T-cell (primary cell): ENCODE measurements around the gene DDA1. TPM values are rescaled to one million over a fixed set of nuclear protein-coding genes. Genes with fewer than 3 reads are reported as not detected.

Source experiments
- ATAC-seq, 4 experiments: fragments of 200-7000 bp in 3 of 4; fragments of 150-1000 bp in 1 of 4; cut with Tn5 transposase; replicated peaks in 1 of 4; 1 replicate in 3 of 4; 2 replicates in 1 of 4; pipeline ENCODE4 v1.10.0; 2021; ENCODE audit warnings: moderate library complexity in 3 of 4, mild to moderate bottlenecking in 2 of 4, moderate number of reproducible peaks in 1 of 4
- CTCF ChIA-PET, 2 donors: fragments of 300-600 bp; sonication (Branson Sonifier 250); formaldehyde crosslinking; loops; one replicate each; lab custom pipeline; 2022; ENCODE audit warnings: antibody characterized with exemption in 2 of 2; lab: Charles Lee
- POLR2A ChIA-PET, 2 donors: fragments of 300-600 bp; sonication (Branson Sonifier 250); formaldehyde crosslinking; loops; one replicate each; lab custom pipeline; 2022; ENCODE audit warnings: antibody characterized with exemption in 2 of 2; lab: Charles Lee
- DNase-seq, 35 experiments: peaks; one replicate each; pipeline versions ENCODE4 v3.0.0 to v3.0.0-alpha.2; 2013 to 2023
- H3K27ac ChIP-seq: one replicate; pipeline ENCODE4 v1.5.1; 2013; ENCODE audit warnings: low read length
- H3K27me3 ChIP-seq, 2 experiments: replicated peaks in 1 of 2; 1 replicate in 1 of 2; 2 replicates in 1 of 2; pipeline versions ENCODE4 v1.6.1 to v1.7.0; 2013; ENCODE audit warnings: low read length in 1 of 2, mixed read lengths in 1 of 2; ENCODE audit not compliant: control insufficient read depth in 2 of 2, insufficient read depth in 2 of 2; ENCODE audit errors: extremely low read depth in 1 of 2
- H3K36me3 ChIP-seq, 2 donors: 1 replicate in 1 of 2; 2 replicates in 1 of 2; pipeline versions ENCODE4 v1.6.1 to v1.7.0; 2013; ENCODE audit warnings: low read length in 1 of 2; ENCODE audit not compliant: control insufficient read depth in 2 of 2, insufficient read depth in 1 of 2; ENCODE audit errors: extremely low read depth in 1 of 2
- H3K4me1 ChIP-seq, 2 experiments: 1 replicate in 1 of 2; 2 replicates in 1 of 2; pipeline versions ENCODE4 v1.6.1 to v1.7.0; 2013; ENCODE audit warnings: low read length in 2 of 2, mixed read lengths in 1 of 2; ENCODE audit not compliant: insufficient read depth in 2 of 2, control insufficient read depth in 1 of 2; ENCODE audit errors: extremely low read depth in 1 of 2
- H3K4me3 ChIP-seq, 2 donors: 1 replicate in 1 of 2; 2 replicates in 1 of 2; pipeline versions ENCODE4 v1.5.1 to v1.7.0; 2013; ENCODE audit warnings: mild to moderate bottlenecking in 2 of 2, low read length in 1 of 2, moderate library complexity in 1 of 2; ENCODE audit not compliant: control insufficient read depth in 1 of 2; ENCODE audit errors: extremely low read depth in 1 of 2
- H3K9me3 ChIP-seq: 2 replicates; pipeline ENCODE4 v1.7.0; 2013
- H3K27ac Mint-ChIP-seq, 2 donors: one replicate each; pipeline ENCODE4 v1.8.0; 2020 to 2021; ENCODE audit warnings: mild to moderate bottlenecking in 2 of 2, mixed read lengths in 2 of 2
- H3K27me3 Mint-ChIP-seq, 2 donors: one replicate each; pipeline ENCODE4 v1.8.0; 2021 to 2022; ENCODE audit warnings: mixed read lengths in 2 of 2
- H3K36me3 Mint-ChIP-seq: one replicate; pipeline ENCODE4 v1.8.0; 2021; ENCODE audit warnings: mixed read lengths
- H3K4me1 Mint-ChIP-seq, 3 donors: one replicate each; pipeline ENCODE4 v1.8.0; 2020 to 2022; ENCODE audit warnings: mixed read lengths in 3 of 3, mild to moderate bottlenecking in 1 of 3
- H3K4me3 Mint-ChIP-seq, 3 donors: one replicate each; pipeline ENCODE4 v1.8.0; 2020 to 2022; ENCODE audit warnings: mild to moderate bottlenecking in 3 of 3, mixed read lengths in 3 of 3, moderate library complexity in 3 of 3
- H3K9me3 Mint-ChIP-seq, 3 donors: one replicate each; pipeline ENCODE4 v1.8.0; 2020 to 2022; ENCODE audit warnings: mixed read lengths in 3 of 3
- WGBS: methylation state at CpG from one replicate; pipeline ENCODE4 v1.1.5; 2013; ENCODE audit warnings: missing lambda C conversion rate; ENCODE audit not compliant: insufficient coverage; 5-methylcytosine and 5-hydroxymethylcytosine counted together
- total RNA-seq, 35 experiments: library from RNA in 6 of 35; stranded (reverse) in 6 of 35; fragments of 120-200 nt in 1 of 35; gene quantifications; one replicate each; pipeline versions ENCODE4 v1.2.1 to v1.2.4 and lab custom pipeline; 2013 to 2026

The DDA1 gene
- total RNA-seq, 5 donors from 2014 or later (not counting 1 experiment from before 2014, with no cell fraction given): 37.3 to 51.7 (median 42.0) TPM

- H3K36me3 Mint-ChIP-seq: no peaks in the 10 kb centered on the region
- peaks cover 17 to 30% (median 19%) of the 10 kb centered on the region in 3 donors for H3K4me1 Mint-ChIP-seq
- no peak overlapping the region for H3K4me3 ChIP-seq
- H3K36me3 ChIP-seq: peaks cover 0 to 4% of the 10 kb centered on the region in 2 donors
- POLR2A ChIA-PET: interaction anchor here in 1 of 2 donors (0.5 kb wide), 1 partner anchor 24 kb away, joined by 10 read pairs; no protein-coding TSS in a partner anchor
- H3K4me1 ChIP-seq: peaks cover 4 to 42% of the 10 kb centered on the region in 2 experiments
- peak overlapping the region; percentile 39 to 78 (median 45) for H3K4me3 Mint-ChIP-seq
- H3K9me3 Mint-ChIP-seq: no peaks in the 10 kb centered on the region
- no peaks in the 10 kb centered on the region for H3K27me3 Mint-ChIP-seq
- no peak overlapping the region for H3K27ac ChIP-seq
- H3K9me3 ChIP-seq: no peaks in the 10 kb centered on the region
- H3K27me3 ChIP-seq: peaks cover 0 to 7% of the 10 kb centered on the region in 2 experiments
- ATAC-seq (no peak), DNase-seq (no peak)
- 67% methylated on average over 44 of the region's 51 CpGs for WGBS
- CTCF ChIA-PET: no interaction called here
- H3K27ac Mint-ChIP-seq: peak overlapping the region in 1 of 2 donors; percentile 39
These were observed 20.3 kb downstream of the DDA1 start for GRCh38 chr19:17329366-17330261.

- Histone ChIP-seq H3K9me3 (no peaks in the 10 kb centered on the region), H3K4me3 (no peak overlapping the region), H3K36me3 (no peaks in the 10 kb centered on the region), H3K27me3 (peaks cover 0 to 7% of the 10 kb centered on the region in 2 experiments), H3K4me1 (peaks cover 7 to 50% of the 10 kb centered on the region in 2 experiments), H3K27ac (no peak overlapping the region)
- DNase-seq: no peak
- Mint-ChIP-seq H3K9me3 (no peaks in the 10 kb centered on the region), H3K4me1 (peaks cover 24 to 37% (median 26%) of the 10 kb centered on the region in 3 donors), H3K27me3 (no peaks in the 10 kb centered on the region), H3K4me3 (peak overlapping the region; percentile 44 to 78 (median 51)), H3K27ac (no peak overlapping the region), H3K36me3 (no peaks in the 10 kb centered on the region)
- ATAC-seq: no peak
- WGBS: 87% methylated on average over 15 of the region's 24 CpGs
- ChIA-PET CTCF (no interaction called here), POLR2A (interaction anchor here in 1 of 2 donors (0.5 to 0.7 kb wide), 3 partner anchors 21 to 745 kb away, joined by 5 to 10 read pairs (median 8); no protein-coding TSS in a partner anchor)
These were observed 21.1 kb downstream of the DDA1 start for GRCh38 chr19:17330262-17331044.

GRCh38 chr19:17331045-17331558, 21.7 kb downstream of the DDA1 start:
- no peak for DNase-seq
- POLR2A ChIA-PET: interaction anchor here in 1 of 2 donors (0.6 to 0.7 kb wide), 2 partner anchors 22 to 744 kb away, joined by 5 to 8 read pairs; no protein-coding TSS in a partner anchor
- H3K4me3 Mint-ChIP-seq: peak overlapping the region in 2 of 3 donors; percentile 51 to 78
- H3K36me3 Mint-ChIP-seq: no peaks in the 10 kb centered on the region
- H3K4me1 ChIP-seq: peaks cover 7 to 54% of the 10 kb centered on the region in 2 experiments
- no peak overlapping the region for H3K27ac Mint-ChIP-seq
- H3K36me3 ChIP-seq: no peaks in the 10 kb centered on the region
- ATAC-seq: no peak
- no peak overlapping the region for H3K27ac ChIP-seq
- H3K27me3 ChIP-seq: peaks cover 0 to 7% of the 10 kb centered on the region in 2 experiments
- H3K9me3 ChIP-seq: no peaks in the 10 kb centered on the region
- CTCF ChIA-PET: no interaction called here
- peaks cover 26 to 38% (median 26%) of the 10 kb centered on the region in 3 donors for H3K4me1 Mint-ChIP-seq
- H3K27me3 Mint-ChIP-seq: no peaks in the 10 kb centered on the region
- no peak overlapping the region for H3K4me3 ChIP-seq
- no peaks in the 10 kb centered on the region for H3K9me3 Mint-ChIP-seq
- 86% methylated on average over 12 of the region's 13 CpGs for WGBS

- no peak overlapping the region for H3K27ac Mint-ChIP-seq
- WGBS: 89% methylated on average over 8 of the region's 8 CpGs
- POLR2A ChIA-PET: no interaction called here
- no peak overlapping the region for H3K4me3 Mint-ChIP-seq
- H3K9me3 Mint-ChIP-seq: no peaks in the 10 kb centered on the region
- Histone ChIP-seq H3K36me3 (no peaks in the 10 kb centered on the region), H3K4me3 (no peak overlapping the region), H3K4me1 (peaks cover 7 to 63% of the 10 kb centered on the region in 2 experiments), H3K9me3 (no peaks in the 10 kb centered on the region), H3K27me3 (peaks cover 0 to 7% of the 10 kb centered on the region in 2 experiments), H3K27ac (no peak overlapping the region)
- CTCF ChIA-PET: interaction anchor here (0.6 to 1.5 kb wide), 2 partner anchors 29 to 52 kb away, joined by 3 to 13 read pairs; partner anchors contain the start of gene ABHD8 (in 1 of the 2)
- no peaks in the 10 kb centered on the region for H3K36me3 Mint-ChIP-seq
- H3K4me1 Mint-ChIP-seq: peaks cover 35 to 43% (median 38%) of the 10 kb centered on the region in 3 donors
- no peaks in the 10 kb centered on the region for H3K27me3 Mint-ChIP-seq
- ATAC-seq: no peak
- no peak for DNase-seq
These were observed 23.0 kb downstream of the DDA1 start for GRCh38 chr19:17332360-17332676.

- peaks cover 0 to 7% of the 10 kb centered on the region in 2 experiments for H3K27me3 ChIP-seq
- H3K4me1 Mint-ChIP-seq: peaks cover 40 to 44% (median 42%) of the 10 kb centered on the region in 3 donors
- peaks cover 7 to 62% of the 10 kb centered on the region in 2 experiments for H3K4me1 ChIP-seq
- peak in 18 of 35 experiments; percentile 23 to 58 (median 36) for DNase-seq
- H3K27me3 Mint-ChIP-seq: no peaks in the 10 kb centered on the region
- H3K36me3 ChIP-seq: no peaks in the 10 kb centered on the region
- H3K4me3 ChIP-seq: no peak overlapping the region
- WGBS: 95% methylated on average over 35 of the region's 45 CpGs
- no peak overlapping the region for H3K27ac ChIP-seq
- peak overlapping the region in 1 of 2 donors; percentile 16 for H3K27ac Mint-ChIP-seq
- no peaks in the 10 kb centered on the region for H3K9me3 ChIP-seq
- CTCF ChIA-PET: interaction anchor here (0.6 to 1.5 kb wide), 3 partner anchors 24 to 52 kb away, joined by 3 to 13 read pairs (median 5); partner anchors contain the start of genes ABHD8 (in 1 of the 2) and DDA1 (in 1 of the 2)
- H3K4me3 Mint-ChIP-seq: peak overlapping the region; percentile 41 to 92 (median 51)
- H3K9me3 Mint-ChIP-seq: no peaks in the 10 kb centered on the region
- POLR2A ChIA-PET: interaction anchor here (0.5 to 0.7 kb wide), 4 partner anchors 10 to 280 kb away, joined by 3 to 4 read pairs (median 4); partner anchors contain the start of gene DDA1 (in 1 of the 2)
- no peak for ATAC-seq
- no peaks in the 10 kb centered on the region for H3K36me3 Mint-ChIP-seq
These were observed 23.6 kb downstream of the DDA1 start for GRCh38 chr19:17332677-17333581.
